DND-41 (cell line): ENCODE data around the gene NFX1.
A peak's percentile ranks its signal among the peaks of the same experiment; 100 is the strongest.

Experiments used
- ATAC-seq: fragments of 200-7000 bp; cut with Tn5 transposase; 3 replicates; pipeline ENCODE4 v1.9.1; 2021; ENCODE audit warnings: low read depth; ENCODE audit not compliant: insufficient read depth
- DNase-seq: peaks from one replicate; pipeline ENCODE4 v3.0.0-alpha.2; 2020
- H2AFZ ChIP-seq: 2 replicates; pipeline ENCODE4 v1.6.0; 2012; ENCODE audit warnings: low read depth, low read length
- H3K27ac ChIP-seq: 2 replicates; pipeline ENCODE4 v1.5.1; 2012; ENCODE audit warnings: low read length, inconsistent platforms
- H3K27me3 ChIP-seq: fragments of 200-600 bp; sonication (generic); 2 replicates; pipeline ENCODE4 v1.6.0; 2012; ENCODE audit warnings: low read length, mild to moderate bottlenecking, inconsistent platforms; ENCODE audit not compliant: insufficient read depth, poor library complexity
- H3K36me3 ChIP-seq: 2 replicates; pipeline ENCODE4 v1.5.1; 2012; ENCODE audit warnings: low read length, inconsistent platforms; ENCODE audit not compliant: insufficient read depth
- H3K4me1 ChIP-seq: 2 replicates; pipeline ENCODE4 v1.5.1; 2012; ENCODE audit warnings: mild to moderate bottlenecking, low read length; ENCODE audit not compliant: insufficient read depth
- H3K4me2 ChIP-seq: 2 replicates; pipeline ENCODE4 v1.6.0; 2012; ENCODE audit warnings: mild to moderate bottlenecking, moderate library complexity, low read length, inconsistent platforms; ENCODE audit not compliant: insufficient read depth
- H3K4me3 ChIP-seq, 2 experiments: fragments of 200-600 bp in 1 of 2; shearing (Covaris generic) in 1 of 2; 2 replicates each; pipeline ENCODE4 v1.5.1; 2012 to 2016; ENCODE audit warnings: inconsistent platforms in 2 of 2, low read length in 2 of 2, mild to moderate bottlenecking in 2 of 2, low read depth in 1 of 2, moderate library complexity in 1 of 2
- H3K79me2 ChIP-seq: 2 replicates; pipeline ENCODE4 v1.6.0; 2012; ENCODE audit warnings: low read length, inconsistent platforms; ENCODE audit not compliant: insufficient read depth
- H3K9ac ChIP-seq: 2 replicates; pipeline ENCODE4 v1.6.0; 2012; ENCODE audit warnings: low read depth, mild to moderate bottlenecking, inconsistent platforms, low read length, moderate library complexity
- H3K9me3 ChIP-seq: 2 replicates; pipeline ENCODE4 v1.5.1; 2012; ENCODE audit warnings: low read length, moderate library complexity, mild to moderate bottlenecking, inconsistent platforms; ENCODE audit not compliant: insufficient read depth, severe bottlenecking
- H4K20me1 ChIP-seq: 2 replicates; pipeline ENCODE4 v1.6.0; 2012; ENCODE audit warnings: low read length; ENCODE audit not compliant: insufficient read depth
- CTCF ChIP-seq: IDR thresholded peaks from 2 replicates; pipeline ENCODE4 v1.5.1; 2012; ENCODE audit warnings: borderline replicate concordance, low read length, moderate library complexity, mild to moderate bottlenecking; ENCODE audit not compliant: poor library complexity, severe bottlenecking; ENCODE audit errors: extremely low read depth
- EZH2 ChIP-seq: IDR thresholded peaks from 3 replicates; pipeline ENCODE4 v1.6.1; 2012; ENCODE audit warnings: borderline replicate concordance, low read depth, mild to moderate bottlenecking, moderate library complexity, low read length, inconsistent platforms; ENCODE audit not compliant: severe bottlenecking

The NFX1 gene

GRCh38 chr9:33265211-33265865, 25.0 kb upstream of the NFX1 start:
- H3K4me1 ChIP-seq, result peaks cover 36% of the 10 kb centered on the region
- peak overlapping the region; percentile 94 for H3K9ac ChIP-seq
- peaks cover 55% of the 10 kb centered on the region for H3K79me2 ChIP-seq
- no peaks in the 10 kb centered on the region for H3K27me3 ChIP-seq
- H3K4me2 ChIP-seq, result peak overlapping the region; percentile 99
- DNase-seq (no peak), ATAC-seq (no peak)
- TF ChIP-seq EZH2 (no peak), CTCF (no peak)
- H2AFZ ChIP-seq, result peak overlapping the region; percentile 60
- peak overlapping the region; percentile 85 for H3K27ac ChIP-seq
- no peaks in the 10 kb centered on the region for H3K9me3 ChIP-seq
- peaks cover 2% of the 10 kb centered on the region; the same call in 1 of the 2 replicates for H4K20me1 ChIP-seq
- H3K4me3 ChIP-seq, result peak overlapping the region; percentile 60 to 97
- H3K36me3 ChIP-seq, result peaks cover 54% of the 10 kb centered on the region

- Histone ChIP-seq H3K27me3 (no peaks in the 10 kb centered on the region), H3K4me1 (peaks cover 36% of the 10 kb centered on the region), H4K20me1 (peaks cover 2% of the 10 kb centered on the region; the same call in 1 of the 2 replicates), H2AFZ (no peak overlapping the region), H3K4me3 (no peak overlapping the region), H3K9ac (no peak overlapping the region), H3K27ac (no peak overlapping the region; the same call in 1 of the 2 replicates), H3K4me2 (peak overlapping the region; percentile 99; the same call in 1 of the 2 replicates), H3K9me3 (no peaks in the 10 kb centered on the region), H3K36me3 (peaks cover 56% of the 10 kb centered on the region), H3K79me2 (peaks cover 46% of the 10 kb centered on the region)
- ATAC-seq, result no peak
- DNase-seq, result no peak
- TF ChIP-seq EZH2, result no peak
- TF ChIP-seq CTCF, result no peak
These were observed 23.1 kb upstream of the NFX1 start for GRCh38 chr9:33267151-33267767.

GRCh38 chr9:33270146-33270545, 20.2 kb upstream of the NFX1 start:
- Histone ChIP-seq H2AFZ (no peak overlapping the region), H3K4me3 (no peak overlapping the region), H3K27me3 (no peaks in the 10 kb centered on the region), H3K9me3 (no peaks in the 10 kb centered on the region), H4K20me1 (no peaks in the 10 kb centered on the region), H3K9ac (no peak overlapping the region), H3K27ac (no peak overlapping the region), H3K79me2 (peaks cover 24% of the 10 kb centered on the region), H3K4me2 (no peak overlapping the region), H3K4me1 (peaks cover 24% of the 10 kb centered on the region), H3K36me3 (peaks cover 66% of the 10 kb centered on the region)
- no peak for DNase-seq
- no peak for TF ChIP-seq CTCF
- no peak for TF ChIP-seq EZH2
- no peak for ATAC-seq
